Stomach (tissue), 9 donors: ENCODE results near the gene MCHR1. TPM values are rescaled to one million over a fixed set of nuclear protein-coding genes. Genes with fewer than 3 reads are reported as not detected.

Experiments
- DNase-seq, 2 donors: peaks; one replicate each; pipeline versions ENCODE4 v3.0.0 to v3.0.0-alpha.2; 2013 to 2019
- H3K27ac ChIP-seq, 5 donors: fragments of 200-600 bp in 4 of 5; sonication (generic) in 4 of 5; one replicate each; pipeline ENCODE4 v1.5.1; 2013 to 2019; ENCODE audit warnings: mild to moderate bottlenecking in 1 of 5, moderate library complexity in 1 of 5
- H3K27me3 ChIP-seq, 3 donors: fragments of 200-600 bp; sonication (generic); one replicate each; pipeline ENCODE4 v1.5.1; 2017 to 2019; ENCODE audit warnings: mixed run types in 1 of 3
- H3K36me3 ChIP-seq, 4 donors: fragments of 200-600 bp; sonication (generic); 1 replicate in 3 of 4; 2 replicates in 1 of 4; pipeline ENCODE4 v1.5.1; 2016 to 2019
- H3K4me1 ChIP-seq, 4 donors: fragments of 200-600 bp; sonication (generic); one replicate each; pipeline ENCODE4 v1.5.1; 2016 to 2019
- H3K4me3 ChIP-seq, 4 donors: fragments of 200-600 bp; sonication (generic) in 3 of 4; one replicate each; pipeline ENCODE4 v1.5.1; 2016 to 2019; ENCODE audit warnings: mild to moderate bottlenecking in 1 of 4
- H3K9me3 ChIP-seq, 4 donors: fragments of 200-600 bp; sonication (generic); one replicate each; pipeline ENCODE4 v1.5.1; 2016 to 2019
- CTCF ChIP-seq, 7 experiments: fragments of 450-650 bp in 4 of 7; fragments of 200-600 bp in 3 of 7; sonication (generic) in 3 of 7; IDR thresholded peaks; one replicate each; pipeline ENCODE4 v1.5.1; 2016 to 2019; ENCODE audit warnings: antibody characterized with exemption in 7 of 7, control low read depth in 2 of 7, mild to moderate bottlenecking in 1 of 7
- EP300 ChIP-seq: sonication (generic); formaldehyde crosslinking; IDR thresholded peaks from one replicate; pipeline ENCODE4 v1.6.1; 2017; ENCODE audit warnings: antibody characterized with exemption
- POLR2A ChIP-seq, 4 donors: fragments of 450-650 bp; IDR thresholded peaks; one replicate each; pipeline ENCODE4 v1.6.1; 2016; ENCODE audit warnings: antibody characterized with exemption in 4 of 4, control low read depth in 2 of 4, mild to moderate bottlenecking in 1 of 4, moderate library complexity in 1 of 4
- POLR2AphosphoS5 ChIP-seq, 3 donors: sonication (generic); formaldehyde crosslinking; IDR thresholded peaks; one replicate each; pipeline ENCODE4 v1.6.1; 2016; ENCODE audit warnings: antibody characterized with exemption in 3 of 3
- WGBS, 5 donors: extraction: QIAGEN DNeasy Blood & Tissue Kit in 3 of 5; methylation state at CpG; one replicate each; pipeline versions ENCODE4 v1.1.5 to v1.1.7; 2013 to 2018; 5-methylcytosine and 5-hydroxymethylcytosine counted together
- intact Hi-C: fragments of 100-400 bp; cut with DNase I; formaldehyde crosslinking; loops from one replicate; pipeline ENCODE4 v1.15.1; 2023; ENCODE audit warnings: low total_unique reads
- polyA plus RNA-seq, 3 donors: library from polyadenylated mRNA; stranded (reverse); fragments of 200-250 nt; gene quantifications; one replicate each; pipeline ENCODE4 v1.2.3, GENCODE V29; 2013
- total RNA-seq, 5 donors: library from RNA; depleted of rRNA; stranded (reverse); fragments of >200 nt; gene quantifications; one replicate each; pipeline versions ENCODE4 v1.1.0 to v1.2.3, GENCODE V29; 2014 to 2016
- donor health status: healthy with polysubstance abuse.
- donor health status: Bipolar disorder and iron deficiency.
- donor health status: healthy.

Gene MCHR1
- total and polyA plus RNA-seq, 8 donors = 0.08 to 0.25 TPM; not detected in 6

GRCh38 chr22:40637183-40638150 is 41.8 kb upstream of the MCHR1 start:
- intact Hi-C loops = loop anchor here (10.0 kb wide), 1 partner anchor 113 kb away; no protein-coding TSS in a partner anchor
- Histone ChIP-seq H3K27ac (peak overlapping the region; percentile 90 to 97 (median 92)), H3K9me3 (no peaks in the 10 kb centered on the region), H3K4me3 (peak overlapping the region; percentile 85 to 98 (median 94)), H3K4me1 (peaks cover 4 to 42% (median 36%) of the 10 kb centered on the region in 4 donors), H3K27me3 (no peaks in the 10 kb centered on the region), H3K36me3 (no peaks in the 10 kb centered on the region)
- no peak for TF ChIP-seq POLR2A (IDR thresholded peaks at IDR 0.05)
- TF ChIP-seq EP300 = peak; percentile 13
- peak; percentile 35 to 63 for DNase-seq
- 19 to 22% (median 21%) methylated on average over 46 of the region's 46 CpGs for WGBS, 5 donors

- Histone ChIP-seq H3K27me3 (no peaks in the 10 kb centered on the region), H3K9me3 (no peaks in the 10 kb centered on the region), H3K4me1 (peaks cover 4 to 36% (median 33%) of the 10 kb centered on the region in 4 donors), H3K27ac (peak overlapping the region in 1 of 5 donors; percentile 92), H3K36me3 (no peaks in the 10 kb centered on the region), H3K4me3 (no peak overlapping the region)
- intact Hi-C loops = loop anchor here (10.0 kb wide), 1 partner anchor 113 kb away; no protein-coding TSS in a partner anchor
- no peak for DNase-seq
- 95 to 98% (median 96%) methylated on average over 17 of the region's 17 CpGs for WGBS, 5 donors
- TF ChIP-seq EP300 = no peak
- TF ChIP-seq POLR2A (IDR thresholded peaks at IDR 0.05) = no peak
- TF ChIP-seq CTCF (IDR thresholded peaks at IDR 0.05) = no peak
- TF ChIP-seq POLR2AphosphoS5 (IDR thresholded peaks at IDR 0.05) = no peak
Observed at GRCh38 chr22:40638261-40638660, 41.0 kb upstream of the MCHR1 start.

DNA sequence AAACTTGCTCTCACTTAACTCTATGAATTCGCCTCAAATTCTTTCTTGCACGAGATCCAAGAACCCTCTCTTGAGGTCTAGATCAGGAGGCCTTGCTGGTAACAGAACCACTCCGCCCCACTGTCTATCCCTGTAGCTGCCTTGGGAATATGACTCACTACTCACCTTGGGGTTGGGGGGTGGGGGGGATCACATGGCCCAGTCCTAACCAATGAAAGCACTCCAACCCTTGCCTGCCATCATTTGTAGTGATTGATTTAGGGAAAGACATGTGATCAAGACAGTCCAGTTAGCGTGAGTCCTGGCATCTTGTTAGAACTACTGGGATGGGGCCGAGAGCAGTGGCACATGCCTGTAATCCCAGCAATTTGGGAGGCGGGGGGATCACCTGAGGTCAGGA is 38.0 kb upstream of the MCHR1 start:
- 94 to 98% (median 95%) methylated on average over 5 to 6 of the region's 6 CpGs for WGBS, 5 donors
- no peak for DNase-seq
- TF ChIP-seq POLR2AphosphoS5 (IDR thresholded peaks at IDR 0.05) (no peak), CTCF (IDR thresholded peaks at IDR 0.05) (no peak), POLR2A (IDR thresholded peaks at IDR 0.05) (no peak), EP300 (no peak)
- H3K4me3 ChIP-seq = no peak overlapping the region
- no peaks in the 10 kb centered on the region for H3K36me3 ChIP-seq
- H3K27ac ChIP-seq = no peak overlapping the region
- intact Hi-C loops = no loop called here
- no peaks in the 10 kb centered on the region for H3K9me3 ChIP-seq
- no peaks in the 10 kb centered on the region for H3K27me3 ChIP-seq
- peaks cover 9 to 39% (median 25%) of the 10 kb centered on the region in 4 donors for H3K4me1 ChIP-seq

- intact Hi-C loops = no loop called here
- WGBS, 5 donors = 91 to 96% (median 94%) methylated on average over 4 of the region's 4 CpGs
- Histone ChIP-seq H3K36me3 (no peaks in the 10 kb centered on the region), H3K9me3 (no peaks in the 10 kb centered on the region), H3K27ac (no peak overlapping the region), H3K4me3 (no peak overlapping the region), H3K27me3 (no peaks in the 10 kb centered on the region), H3K4me1 (peaks cover 9 to 50% (median 29%) of the 10 kb centered on the region in 4 donors)
- TF ChIP-seq EP300 (no peak), CTCF (IDR thresholded peaks at IDR 0.05) (no peak), POLR2A (IDR thresholded peaks at IDR 0.05) (no peak), POLR2AphosphoS5 (IDR thresholded peaks at IDR 0.05) (no peak)
- no peak for DNase-seq
Observed at GRCh38 chr22:40642316-40642715, 37.0 kb upstream of the MCHR1 start.
